Skin of body (tissue), 2 donors: ENCODE results near the gene GPR151. TPM values are rescaled to one million over a fixed set of nuclear protein-coding genes. Genes with fewer than 3 reads are reported as not detected.

Source experiments
- DNase-seq: peaks from one replicate; lab custom pipeline; 2025; lab: John Stamatoyannopoulos, UW
- total RNA-seq: library from RNA; depleted of rRNA; stranded (reverse); fragments of >200 nt; gene quantifications from one replicate; pipeline ENCODE4 v1.2.3, GENCODE V29; 2014

The GPR151 gene
- total RNA-seq, 1 donor from 2014 or later, result not detected

- DNase-seq, result no peak
These were observed 4.7 kb upstream of the GPR151 start for GRCh38 chr5:146520731-146521130.

GRCh38 chr5:146519554-146519953, 3.6 kb upstream of the GPR151 start:
- no peak for DNase-seq

GRCh38 chr5:146515473-146516150, 378 bp downstream of the GPR151 start:
- DNase-seq, result no peak

- DNase-seq, result no peak
These were observed 1.4 kb downstream of the GPR151 start for GRCh38 chr5:146514575-146514974.

- DNase-seq, result no peak
These were observed 2.5 kb downstream of the GPR151 start for GRCh38 chr5:146513462-146513861.

- DNase-seq, result no peak
These were observed 5.3 kb downstream of the GPR151 start for GRCh38 chr5:146510559-146511125.

GRCh38 chr5:146507428-146507827, 8.6 kb downstream of the GPR151 start:
- no peak for DNase-seq

- DNase-seq, result no peak
These were observed 16.3 kb downstream of the GPR151 start for GRCh38 chr5:146499680-146500079.

GRCh38 chr5:146494656-146495055, 21.3 kb downstream of the GPR151 start:
- DNase-seq, result no peak

- DNase-seq, result no peak
These were observed 25.7 kb downstream of the GPR151 start for GRCh38 chr5:146490089-146490843.

GRCh38 chr5:146484714-146485391, 31.1 kb downstream of the GPR151 start:
- DNase-seq, result no peak

- DNase-seq, result no peak
These were observed 33.2 kb downstream of the GPR151 start for GRCh38 chr5:146482775-146483174.

GRCh38 chr5:146475906-146476305, 40.1 kb downstream of the GPR151 start:
- no peak for DNase-seq

- DNase-seq, result no peak
These were observed 40.7 kb downstream of the GPR151 start for GRCh38 chr5:146475190-146475780.

- no peak for DNase-seq
These were observed 41.9 kb downstream of the GPR151 start for GRCh38 chr5:146474065-146474464.

- no peak for DNase-seq
These were observed 48.2 kb downstream of the GPR151 start for GRCh38 chr5:146467760-146468159.

GRCh38 chr5:146466521-146467349, 49.3 kb downstream of the GPR151 start:
- no peak for DNase-seq

- no peak for DNase-seq
These were observed 52.5 kb downstream of the GPR151 start for GRCh38 chr5:146463446-146463845.
